ENCODE results near the gene PABPN1. TPM values are rescaled to one million over a fixed set of nuclear protein-coding genes. Genes with fewer than 3 reads are reported as not detected.
A peak's percentile ranks its signal among the peaks of the same experiment; 100 is the strongest.

The PABPN1 gene
- total and polyA plus RNA-seq, 9 of the 15 experiments (the other 6 are each of a cell fraction or from before 2014, with no cell fraction given), result 32.6 to 388 (median 178) TPM

DNA sequence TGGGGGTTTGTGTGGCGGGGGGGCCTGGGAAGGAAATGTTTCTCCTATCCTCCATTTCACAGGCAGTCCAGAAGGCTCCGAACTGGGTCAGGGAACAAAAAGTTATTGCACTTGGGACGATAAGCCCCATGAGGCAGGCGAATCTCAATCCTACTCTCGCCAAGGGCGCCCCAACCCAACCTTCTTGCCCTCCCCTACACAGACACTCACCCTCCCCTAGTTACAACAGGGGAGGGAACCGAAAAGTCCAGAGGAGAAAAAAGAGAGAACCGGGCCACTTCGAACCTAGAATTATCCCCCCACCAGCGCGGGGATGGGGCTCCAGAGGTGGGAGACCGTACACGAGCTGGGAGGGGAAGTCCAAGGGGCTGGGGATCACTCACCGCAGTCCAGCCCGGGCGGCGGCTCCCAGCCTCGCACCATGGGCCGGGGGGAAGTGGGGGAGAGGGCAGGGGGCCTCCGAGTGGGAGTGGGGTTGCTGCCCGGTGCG lies 35.7 kb upstream of the PABPN1 start (continued):
- TF ChIP-seq MYC (IDR thresholded peaks at IDR 0.05; ENCODE audit: low read depth, low read length) (no peak), MYC (CRISPR knock-in tag; IDR thresholded peaks at IDR 0.05; ENCODE audit: borderline replicate concordance, low read depth) (peak; percentile 39; the same call in 1 of the 2 replicates), ZNF511 (CRISPR knock-in tag; IDR thresholded peaks at IDR 0.05) (0 out of 2 replicates have a peak, but pooled peaks have one; percentile 34), ARID2 (IDR thresholded peaks at IDR 0.05) (peak; percentile 40; the same call in 1 of the 2 replicates), RBBP5 (IDR thresholded peaks at IDR 0.05; ENCODE audit: borderline replicate concordance, insufficient read depth, low read length, poor library complexity, severe bottlenecking) (peak; percentile 60), NKRF (IDR thresholded peaks at IDR 0.05; ENCODE audit: borderline replicate concordance) (0 out of 2 replicates have a peak, but pooled peaks have one; percentile 43), RREB1 (CRISPR knock-in tag; IDR thresholded peaks at IDR 0.05) (no peak), PATZ1 (CRISPR knock-in tag; IDR thresholded peaks at IDR 0.05; ENCODE audit: borderline replicate concordance) (no peak), CTCFL (IDR thresholded peaks at IDR 0.05; ENCODE audit: borderline replicate concordance, insufficient read depth, low read depth, low read length, poor library complexity, severe bottlenecking) (no peak), ELF2 (CRISPR knock-in tag; IDR thresholded peaks at IDR 0.05) (0 out of 2 replicates have a peak, but pooled peaks have one; percentile 34), ZNF124 (CRISPR knock-in tag; IDR thresholded peaks at IDR 0.05) (no peak), RAD51 (IDR thresholded peaks at IDR 0.05; ENCODE audit: borderline replicate concordance, low read depth) (no peak), TBP (optimal IDR thresholded peaks at IDR 0.05; ENCODE audit: low read depth, low read length) (no peak)

Data from K562 (cell line).